Subcutaneous abdominal adipose tissue (tissue), 5 donors: ENCODE measurements around the gene GPR17.

Source experiments
- H3K27ac ChIP-seq: one replicate; pipeline ENCODE4 v1.7.0; 2013; ENCODE audit warnings: low read depth, mild to moderate bottlenecking, inconsistent platforms, low read length, moderate library complexity
- H3K27me3 ChIP-seq, 5 donors: one replicate each; pipeline ENCODE4 v1.7.0; 2013; ENCODE audit warnings: low read length in 5 of 5, inconsistent platforms in 1 of 5; ENCODE audit not compliant: control insufficient read depth in 5 of 5, insufficient read depth in 4 of 5
- H3K36me3 ChIP-seq, 5 donors: one replicate each; pipeline ENCODE4 v1.7.0; 2013; ENCODE audit warnings: low read length in 5 of 5; ENCODE audit not compliant: control insufficient read depth in 5 of 5, insufficient read depth in 5 of 5
- H3K4me1 ChIP-seq, 5 donors: one replicate each; pipeline ENCODE4 v1.7.0; 2013; ENCODE audit warnings: low read length in 5 of 5, mild to moderate bottlenecking in 3 of 5, moderate library complexity in 1 of 5; ENCODE audit not compliant: control insufficient read depth in 5 of 5, insufficient read depth in 5 of 5
- H3K4me3 ChIP-seq, 5 donors: one replicate each; pipeline ENCODE4 v1.7.0; 2013; ENCODE audit warnings: low read length in 5 of 5, low read depth in 1 of 5
- H3K9ac ChIP-seq, 5 donors: one replicate each; pipeline ENCODE4 v1.7.0; 2013; ENCODE audit warnings: low read length in 5 of 5, mild to moderate bottlenecking in 4 of 5, moderate library complexity in 3 of 5
- H3K9me3 ChIP-seq, 5 donors: one replicate each; pipeline ENCODE4 v1.7.0; 2013; ENCODE audit warnings: low read length in 5 of 5; ENCODE audit not compliant: control insufficient read depth in 5 of 5
- donor health status: healthy.
- donor health status: healthy.
- donor health status: healthy.
- donor health status: healthy.
- donor health status: healthy.

The GPR17 gene, protein sequence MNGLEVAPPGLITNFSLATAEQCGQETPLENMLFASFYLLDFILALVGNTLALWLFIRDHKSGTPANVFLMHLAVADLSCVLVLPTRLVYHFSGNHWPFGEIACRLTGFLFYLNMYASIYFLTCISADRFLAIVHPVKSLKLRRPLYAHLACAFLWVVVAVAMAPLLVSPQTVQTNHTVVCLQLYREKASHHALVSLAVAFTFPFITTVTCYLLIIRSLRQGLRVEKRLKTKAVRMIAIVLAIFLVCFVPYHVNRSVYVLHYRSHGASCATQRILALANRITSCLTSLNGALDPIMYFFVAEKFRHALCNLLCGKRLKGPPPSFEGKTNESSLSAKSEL

DNA sequence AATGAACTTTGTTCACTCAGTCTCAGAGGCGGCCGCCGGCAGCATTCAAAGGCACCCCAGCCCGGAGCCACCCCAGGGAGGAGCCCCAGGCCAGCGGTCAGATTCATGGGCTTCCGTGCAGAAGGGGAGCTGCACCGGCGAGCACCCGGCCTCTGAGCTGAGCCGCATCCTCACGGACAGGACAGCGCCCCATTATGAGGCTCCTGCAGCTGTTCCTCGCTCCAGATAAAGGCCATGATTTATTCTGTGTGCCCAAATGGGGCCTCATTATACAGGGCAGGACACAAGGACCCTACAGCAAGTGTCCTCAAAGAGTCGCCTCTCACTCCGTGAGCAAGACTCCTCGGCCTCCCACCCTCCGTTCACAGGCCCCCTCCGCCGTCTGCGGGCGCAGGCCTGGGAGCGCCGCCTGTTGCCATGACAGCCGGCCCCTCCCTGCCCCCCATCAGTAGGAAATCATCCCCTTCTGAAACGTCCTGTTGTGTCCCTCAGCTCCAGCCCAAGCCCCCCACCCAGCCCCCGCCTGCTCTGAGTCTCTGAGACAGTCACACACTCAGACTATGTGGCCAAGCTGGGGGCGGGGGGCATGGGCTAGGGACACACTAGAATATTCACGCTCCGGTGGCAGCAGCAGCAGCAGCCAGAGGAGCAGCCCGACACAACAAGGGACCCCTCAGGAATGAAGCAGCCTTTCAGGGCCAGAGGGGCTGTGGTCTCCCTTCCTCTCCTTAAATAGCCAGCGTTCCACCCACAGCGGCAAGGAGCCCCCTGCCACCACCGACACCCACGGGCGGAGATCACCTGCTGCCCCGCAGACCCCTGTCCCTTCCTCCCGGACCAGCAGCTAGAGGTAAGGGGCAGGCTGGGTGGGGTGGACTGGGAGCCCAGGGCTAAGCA, at the start of gene GPR17:
Gene GPR17 (plus strand): TSS at position 759 of the 897 bp plus-strand sequence. CDS start 4,583 bp downstream, outside the sequence.
- H3K4me3 ChIP-seq: no peak within 1 kb of the TSS
- peaks cover 4 to 92% (median 30%) of the 10 kb centered on the region in 5 donors for H3K4me1 ChIP-seq
- H3K36me3 ChIP-seq: peaks cover 0 to 14% (median 2%) of the 10 kb centered on the region in 5 donors
- H3K27ac ChIP-seq: no peak within 1 kb of the TSS
- H3K27me3 ChIP-seq: no peaks in the 10 kb centered on the region
- H3K9me3 ChIP-seq: no peaks in the 10 kb centered on the region
- H3K9ac ChIP-seq: no peak within 1 kb of the TSS

GRCh38 chr2:127596311-127597045, 49.5 kb upstream of the GPR17 start:
- Histone ChIP-seq H3K9ac (no peak overlapping the region), H3K27ac (no peak overlapping the region), H3K4me1 (peaks cover 0 to 2% (median 0%) of the 10 kb centered on the region in 5 donors), H3K4me3 (no peak overlapping the region), H3K36me3 (no peaks in the 10 kb centered on the region), H3K9me3 (peaks cover 0 to 2% (median 0%) of the 10 kb centered on the region in 5 donors), H3K27me3 (no peaks in the 10 kb centered on the region)

- Histone ChIP-seq H3K36me3 (no peaks in the 10 kb centered on the region), H3K4me3 (no peak overlapping the region), H3K9me3 (peaks cover 0 to 2% (median 0%) of the 10 kb centered on the region in 5 donors), H3K4me1 (no peaks in the 10 kb centered on the region), H3K27me3 (no peaks in the 10 kb centered on the region), H3K9ac (no peak overlapping the region), H3K27ac (no peak overlapping the region)
Observed at GRCh38 chr2:127597046-127597983, 48.6 kb upstream of the GPR17 start.

GRCh38 chr2:127597984-127598380, 48.0 kb upstream of the GPR17 start:
- Histone ChIP-seq H3K4me3 (no peak overlapping the region), H3K27ac (no peak overlapping the region), H3K9ac (no peak overlapping the region), H3K9me3 (peaks cover 0 to 2% (median 0%) of the 10 kb centered on the region in 5 donors), H3K4me1 (no peaks in the 10 kb centered on the region), H3K27me3 (no peaks in the 10 kb centered on the region), H3K36me3 (no peaks in the 10 kb centered on the region)

- no peaks in the 10 kb centered on the region for H3K27me3 ChIP-seq
- no peaks in the 10 kb centered on the region for H3K36me3 ChIP-seq
- no peak overlapping the region for H3K27ac ChIP-seq
- H3K4me1 ChIP-seq: no peaks in the 10 kb centered on the region
- H3K9ac ChIP-seq: no peak overlapping the region
- peaks cover 0 to 4% (median 0%) of the 10 kb centered on the region in 5 donors for H3K9me3 ChIP-seq
- H3K4me3 ChIP-seq: no peak overlapping the region
Observed at GRCh38 chr2:127598711-127599110, 47.2 kb upstream of the GPR17 start.

DNA sequence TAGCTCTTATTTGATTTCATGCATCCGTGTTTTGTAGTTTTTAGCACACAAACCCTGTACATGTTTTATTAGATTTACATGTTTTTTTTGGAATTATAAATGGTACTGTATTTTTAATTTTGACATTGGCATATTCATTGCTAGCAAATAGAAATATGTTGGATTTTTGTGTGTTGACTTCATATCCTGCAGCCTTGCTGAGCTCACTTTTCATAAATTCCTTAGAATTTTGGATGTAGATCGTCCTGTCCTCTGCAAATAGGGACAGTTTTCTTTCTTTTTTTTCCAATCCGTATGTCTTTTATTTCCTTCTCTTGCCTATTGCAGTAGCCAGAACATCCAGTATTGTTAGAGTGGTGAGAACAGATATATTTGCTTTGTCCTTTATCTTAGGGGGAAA, 46.7 kb upstream of the GPR17 start:
- Histone ChIP-seq H3K27me3 (no peaks in the 10 kb centered on the region), H3K9ac (no peak overlapping the region), H3K4me3 (no peak overlapping the region), H3K4me1 (no peaks in the 10 kb centered on the region), H3K36me3 (no peaks in the 10 kb centered on the region), H3K27ac (no peak overlapping the region), H3K9me3 (peaks cover 0 to 4% (median 0%) of the 10 kb centered on the region in 5 donors)

DNA sequence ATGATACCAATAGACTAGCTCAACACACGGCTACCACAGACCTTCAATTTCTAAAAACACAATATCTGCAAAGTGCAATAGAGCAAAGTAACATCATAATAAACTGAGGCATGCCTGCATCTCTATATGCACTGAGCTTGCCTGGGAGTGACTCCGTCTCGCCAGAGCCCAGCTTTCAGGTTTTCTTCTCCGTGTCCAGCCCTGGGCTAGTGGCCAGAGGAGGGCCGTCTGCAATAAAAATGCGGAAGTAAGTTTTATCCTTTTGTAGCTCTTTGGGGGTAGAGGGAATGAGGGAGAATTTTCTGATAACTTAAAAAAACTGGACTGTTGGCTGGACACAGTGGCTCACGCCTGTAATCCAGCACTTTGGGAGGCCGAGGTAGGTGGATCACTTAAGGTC, 41.0 kb upstream of the GPR17 start:
- peaks cover 0 to 5% (median 0%) of the 10 kb centered on the region in 5 donors for H3K27me3 ChIP-seq
- no peak overlapping the region for H3K9ac ChIP-seq
- H3K27ac ChIP-seq: no peak overlapping the region
- H3K4me3 ChIP-seq: no peak overlapping the region
- H3K4me1 ChIP-seq: no peaks in the 10 kb centered on the region
- H3K9me3 ChIP-seq: peaks cover 0 to 4% (median 0%) of the 10 kb centered on the region in 5 donors
- no peaks in the 10 kb centered on the region for H3K36me3 ChIP-seq

DNA sequence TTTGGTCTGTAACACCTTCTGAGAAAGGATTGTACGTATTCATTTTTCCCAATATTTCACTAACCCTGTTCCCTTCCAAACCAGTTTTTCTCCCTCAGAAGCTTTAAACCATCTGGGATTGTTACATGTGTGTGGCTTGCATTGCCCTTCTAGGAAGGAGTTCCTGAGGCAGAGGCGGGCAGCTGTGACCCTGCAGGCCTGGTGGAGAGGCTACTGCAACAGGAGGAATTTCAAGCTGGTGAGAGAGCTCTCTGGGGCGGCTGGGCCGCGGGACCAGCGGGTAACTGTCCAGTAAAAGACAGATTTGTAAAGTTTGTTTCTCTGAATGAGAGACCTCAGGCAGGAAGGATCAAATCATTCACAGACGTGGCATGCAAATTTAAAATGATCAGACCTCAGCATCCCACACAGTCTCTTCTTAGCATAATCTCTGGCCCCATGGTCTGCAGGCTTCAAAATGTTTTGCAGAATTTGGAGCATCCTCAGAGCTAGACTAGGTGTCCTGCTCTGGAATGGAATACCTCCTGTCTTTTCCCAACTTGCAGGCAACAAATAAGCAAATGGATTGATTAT, 40.2 kb upstream of the GPR17 start:
- Histone ChIP-seq H3K4me3 (no peak overlapping the region), H3K27ac (no peak overlapping the region), H3K36me3 (no peaks in the 10 kb centered on the region), H3K4me1 (no peaks in the 10 kb centered on the region), H3K9ac (no peak overlapping the region), H3K9me3 (peaks cover 0 to 6% (median 3%) of the 10 kb centered on the region in 5 donors), H3K27me3 (peaks cover 0 to 5% (median 0%) of the 10 kb centered on the region in 5 donors)
